HUES48 (cell line): ENCODE data around the gene CAMSAP2.

Source experiments
- H3K27ac ChIP-seq: one replicate; pipeline ENCODE4 v1.7.0; 2013; ENCODE audit warnings: low read depth, low read length, inconsistent platforms
- H3K27me3 ChIP-seq: 2 replicates; pipeline ENCODE4 v1.6.1; 2013; ENCODE audit warnings: mild to moderate bottlenecking, low read length; ENCODE audit not compliant: control insufficient read depth, insufficient read depth
- H3K36me3 ChIP-seq: 2 replicates; pipeline ENCODE4 v1.6.1; 2013; ENCODE audit warnings: low read length; ENCODE audit not compliant: control insufficient read depth, insufficient read depth
- H3K4me1 ChIP-seq: 2 replicates; pipeline ENCODE4 v1.6.1; 2013; ENCODE audit warnings: mild to moderate bottlenecking, low read length; ENCODE audit not compliant: control insufficient read depth, insufficient read depth
- H3K4me3 ChIP-seq: 2 replicates; pipeline ENCODE4 v1.5.1; 2013; ENCODE audit warnings: mild to moderate bottlenecking, low read depth, low read length
- H3K9ac ChIP-seq: 2 replicates; pipeline ENCODE4 v1.6.1; 2013; ENCODE audit warnings: mild to moderate bottlenecking, low read depth, low read length, moderate library complexity
- H3K9me3 ChIP-seq: 2 replicates; pipeline ENCODE4 v1.6.1; 2013; ENCODE audit warnings: low read length; ENCODE audit not compliant: control insufficient read depth, insufficient read depth

CAMSAP2 gene

DNA sequence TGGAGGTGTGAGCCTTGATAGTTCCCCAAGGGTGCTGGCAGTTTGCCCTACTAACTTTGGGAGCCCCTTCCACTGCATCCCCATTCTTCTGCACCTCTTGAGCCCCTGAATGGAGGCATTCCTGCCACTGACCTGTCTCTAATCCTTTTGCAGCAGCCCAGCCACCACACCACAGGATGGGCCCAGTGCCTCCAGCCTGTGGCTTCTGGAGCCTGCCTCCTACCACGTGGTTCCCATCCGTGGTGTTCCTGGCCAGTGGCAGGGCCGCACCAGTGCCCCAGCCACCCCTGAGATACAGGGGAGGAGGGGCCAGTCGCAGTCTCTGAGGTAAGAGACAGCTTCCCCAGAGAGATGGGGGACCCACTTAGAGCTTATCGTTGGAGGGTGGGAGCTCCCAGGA is 170.4 kb downstream of the CAMSAP2 start:
- Histone ChIP-seq H3K4me1 (no peaks in the 10 kb centered on the region), H3K27me3 (no peaks in the 10 kb centered on the region), H3K36me3 (peaks cover 77% of the 10 kb centered on the region), H3K9me3 (no peaks in the 10 kb centered on the region), H3K4me3 (no peak overlapping the region), H3K9ac (no peak overlapping the region), H3K27ac (no peak overlapping the region)

DNA sequence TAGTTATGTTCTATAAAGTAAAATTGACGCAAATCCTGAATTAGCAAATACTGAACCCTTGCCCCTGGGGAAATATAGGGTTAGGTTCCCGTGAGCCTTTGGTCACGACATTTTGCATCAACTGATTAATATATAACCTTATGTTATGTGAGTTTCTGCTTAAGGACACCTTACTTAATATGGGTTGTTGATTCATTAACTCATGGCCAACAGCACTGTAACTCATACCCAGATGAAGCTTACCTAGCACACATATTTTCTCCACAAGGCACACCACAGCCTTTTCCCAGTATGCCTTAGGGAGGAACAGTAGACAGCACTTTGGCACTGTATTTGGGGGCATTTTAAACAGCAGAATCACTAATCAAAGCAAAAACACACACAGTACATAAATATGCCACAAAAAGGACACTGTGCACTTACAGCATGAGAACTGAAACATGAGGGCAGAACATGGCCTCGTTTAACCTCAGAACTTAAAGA is 171.1 kb downstream of the CAMSAP2 start:
- Histone ChIP-seq H3K4me3 (no peak overlapping the region), H3K36me3 (peaks cover 73% of the 10 kb centered on the region), H3K9me3 (no peaks in the 10 kb centered on the region), H3K27ac (no peak overlapping the region), H3K27me3 (no peaks in the 10 kb centered on the region), H3K4me1 (no peaks in the 10 kb centered on the region), H3K9ac (no peak overlapping the region)
